ENCODE measurements around the gene METTL16.

DNA sequence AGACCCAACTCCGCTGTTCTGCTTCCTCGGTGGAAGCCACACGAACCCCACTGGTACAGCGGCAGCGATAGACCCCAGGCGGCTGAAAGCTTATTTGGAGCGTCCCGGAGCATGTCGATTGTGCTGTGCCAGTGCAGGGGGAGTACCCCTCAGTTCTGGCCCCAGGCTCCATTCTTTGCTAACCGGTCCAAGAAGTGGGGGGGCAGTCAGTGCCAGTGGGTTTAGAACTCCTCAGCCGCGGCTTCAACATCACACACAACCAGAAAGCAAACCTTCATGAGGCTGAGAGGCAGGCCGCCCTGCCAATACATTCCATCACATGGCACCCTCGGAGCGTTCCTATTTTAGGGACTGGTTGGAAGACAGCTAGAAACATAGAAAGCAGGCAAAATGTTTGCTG, 109.1 kb downstream of the METTL16 start:
- TF ChIP-seq TAF1 (IDR thresholded peaks at IDR 0.05; ENCODE audit: low read depth, low read length) (no peak), POLR2A (IDR thresholded peaks at IDR 0.05; ENCODE audit: low read depth, low read length) (no peak), POLR2AphosphoS5 (IDR thresholded peaks at IDR 0.05; ENCODE audit: low read depth, low read length) (no peak)

All from GM12891 (cell line).